HL-60/S4 (cell line): Measurements from ENCODE around the gene MRPL14.

Experiments used
- in situ Hi-C: fragments of 300-500 bp; cut with MboI; formaldehyde crosslinking; loops from 2 replicates; pipeline ENCODE4 v1.14.3; 2022; ENCODE audit warnings: low sequenced_read_pairs

MRPL14 gene

DNA sequence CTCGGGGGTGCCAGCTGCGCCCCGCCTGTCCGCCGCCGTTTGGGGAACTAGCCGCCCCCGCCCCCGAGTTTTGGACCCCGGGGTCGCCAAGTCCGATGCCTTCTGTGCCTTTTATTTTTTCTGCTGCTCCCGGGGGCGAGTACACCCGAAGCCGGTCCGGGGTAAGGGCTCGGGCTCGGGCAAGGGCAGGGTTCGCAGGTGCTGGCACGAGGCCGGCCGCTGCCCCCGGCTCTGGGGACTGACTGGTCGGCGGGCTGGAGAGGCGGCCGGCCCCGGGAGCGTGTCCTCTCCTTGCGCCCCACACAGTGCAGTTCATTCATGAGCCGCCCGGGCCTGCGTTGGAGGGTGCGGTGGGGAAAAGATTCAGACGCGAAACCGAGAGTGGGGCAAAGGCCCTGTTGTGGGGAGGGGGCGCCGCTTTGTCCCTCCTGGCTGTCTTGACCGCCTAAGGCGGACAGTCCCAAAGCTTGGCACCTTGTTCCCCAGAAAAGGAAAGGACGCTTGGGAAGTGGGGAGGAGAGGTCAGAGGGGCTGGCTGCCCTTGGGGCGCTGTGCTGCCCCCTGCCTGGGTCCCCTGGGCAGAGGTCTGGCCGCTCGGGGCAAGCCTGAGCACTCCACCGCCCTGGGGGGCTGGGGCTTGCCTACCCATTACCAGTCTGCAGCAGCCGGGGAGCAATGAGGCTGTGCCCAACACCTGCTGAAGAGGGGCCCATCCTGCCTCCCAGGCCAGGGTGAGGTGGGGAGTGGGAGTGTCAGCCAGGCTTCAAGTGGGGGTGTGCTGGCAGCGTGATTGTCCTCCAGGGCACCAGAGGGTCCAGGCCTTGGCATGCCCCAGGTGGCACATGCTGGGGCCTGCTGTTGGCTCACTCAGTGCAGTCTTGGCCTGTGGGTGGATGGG lies 1.0 kb upstream of the MRPL14 start:
- in situ Hi-C loops = no loop called here

DNA sequence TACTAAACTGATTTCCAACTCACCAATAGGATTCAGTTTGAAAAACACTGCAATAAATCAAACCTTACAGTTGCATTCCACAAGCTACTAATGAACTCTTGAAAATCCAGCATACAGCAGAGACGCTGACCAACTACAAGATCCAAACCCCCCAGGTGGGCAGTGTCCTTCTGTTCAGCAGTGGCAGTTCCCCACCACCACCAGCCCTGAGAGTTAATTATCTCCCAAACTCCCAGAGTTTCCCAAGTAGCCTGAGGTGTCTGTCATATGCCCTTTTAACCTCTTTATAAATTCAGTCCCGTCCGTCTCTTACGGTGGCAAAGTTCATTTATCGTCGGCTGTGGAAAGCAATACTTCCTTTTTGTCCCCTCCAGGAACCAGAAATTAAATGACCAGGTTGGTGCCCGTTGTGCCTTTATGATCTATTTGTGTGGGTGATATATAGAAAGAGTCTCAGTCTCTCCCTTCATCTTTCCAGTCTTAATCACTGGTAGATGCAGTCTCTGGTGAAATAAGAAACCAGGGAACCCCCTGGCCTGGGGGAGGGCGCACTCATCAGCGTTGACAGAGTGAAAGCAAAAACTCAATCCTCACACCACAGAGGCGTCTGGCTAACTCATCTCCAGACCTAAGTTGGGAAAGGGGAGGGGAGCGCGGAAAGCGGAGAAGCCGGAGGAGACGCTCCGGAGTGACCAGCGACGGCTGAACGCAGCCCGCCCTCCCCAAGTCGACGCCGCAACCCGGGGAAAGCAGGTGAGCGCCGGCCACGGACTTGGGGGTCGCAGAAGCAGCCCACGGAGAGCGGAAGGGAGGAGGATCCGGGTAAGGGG lies 717 bp downstream of the MRPL14 start:
- in situ Hi-C loops = no loop called here

DNA sequence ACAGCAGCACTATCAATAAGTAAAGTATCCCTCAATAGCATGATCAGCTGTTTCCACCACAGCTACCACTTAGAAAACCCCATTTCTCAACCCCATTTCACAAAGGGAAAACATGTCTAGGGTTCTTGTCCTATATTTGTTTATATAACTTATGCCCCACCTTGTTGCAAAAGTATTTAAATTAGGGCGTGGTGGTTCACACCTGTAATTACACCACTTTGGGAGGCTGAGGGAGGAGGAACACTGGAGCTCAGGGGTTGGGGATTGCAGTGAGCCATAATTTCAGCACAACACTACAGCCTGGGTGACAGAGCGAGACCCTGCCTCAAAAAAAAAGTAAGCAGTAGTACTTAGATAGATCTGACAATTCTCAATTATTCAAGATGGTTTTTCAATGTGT lies 3.7 kb downstream of the MRPL14 start:
- in situ Hi-C loops = no loop called here

DNA sequence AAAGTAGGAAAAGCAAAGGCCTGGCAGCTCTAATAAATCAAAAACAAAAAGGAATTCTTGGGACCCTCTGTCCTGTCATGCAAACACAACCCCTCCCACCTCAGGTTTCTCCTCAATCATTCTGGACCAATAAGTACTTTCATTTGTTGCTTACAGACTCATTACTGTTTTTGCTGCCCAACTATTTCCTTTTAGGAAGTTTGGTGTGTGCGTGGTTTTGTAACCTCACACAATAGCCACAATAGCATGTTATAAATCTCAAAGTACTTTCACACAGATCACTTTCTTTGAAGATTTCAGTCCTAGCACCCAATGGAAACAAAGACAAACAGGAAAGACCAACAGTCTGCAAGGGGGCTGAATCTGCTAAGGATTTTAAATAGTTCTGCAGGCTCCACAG lies 4.5 kb downstream of the MRPL14 start:
- in situ Hi-C loops = no loop called here

DNA sequence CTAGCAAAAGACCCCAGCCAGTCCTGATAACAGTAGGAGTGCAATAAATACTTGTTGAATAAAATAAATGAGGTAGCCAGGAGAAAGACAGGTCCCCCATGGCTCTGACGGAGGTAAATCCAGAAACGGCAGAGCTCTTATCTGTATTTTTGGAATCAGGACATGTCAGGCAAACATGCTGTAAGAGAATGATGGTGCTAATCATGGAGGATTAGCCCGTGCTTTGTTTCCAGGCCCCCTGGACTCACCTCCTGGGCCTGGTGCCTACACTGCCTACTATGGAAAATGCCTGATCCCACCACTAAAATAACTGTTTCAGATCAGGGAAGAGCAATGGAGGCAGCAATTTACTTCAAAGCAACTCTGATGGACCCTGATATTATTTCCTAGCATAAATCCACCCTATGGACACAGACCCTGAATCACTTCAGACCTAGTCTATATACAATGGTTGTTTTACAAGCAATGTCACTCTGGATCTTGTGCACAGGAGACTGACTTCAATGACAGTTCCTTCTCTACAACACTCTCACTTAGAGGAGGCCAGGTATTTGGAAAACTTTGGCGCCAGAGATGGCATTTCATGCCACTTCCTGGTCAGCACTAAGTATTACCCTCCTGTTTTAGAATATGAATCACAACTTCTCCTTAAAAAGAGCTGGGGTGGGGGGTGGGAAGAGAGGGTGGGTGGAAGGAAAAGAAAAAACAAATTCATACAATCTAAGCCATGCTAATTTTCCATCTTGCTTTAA lies 6.4 kb downstream of the MRPL14 start:
- in situ Hi-C loops = no loop called here

DNA sequence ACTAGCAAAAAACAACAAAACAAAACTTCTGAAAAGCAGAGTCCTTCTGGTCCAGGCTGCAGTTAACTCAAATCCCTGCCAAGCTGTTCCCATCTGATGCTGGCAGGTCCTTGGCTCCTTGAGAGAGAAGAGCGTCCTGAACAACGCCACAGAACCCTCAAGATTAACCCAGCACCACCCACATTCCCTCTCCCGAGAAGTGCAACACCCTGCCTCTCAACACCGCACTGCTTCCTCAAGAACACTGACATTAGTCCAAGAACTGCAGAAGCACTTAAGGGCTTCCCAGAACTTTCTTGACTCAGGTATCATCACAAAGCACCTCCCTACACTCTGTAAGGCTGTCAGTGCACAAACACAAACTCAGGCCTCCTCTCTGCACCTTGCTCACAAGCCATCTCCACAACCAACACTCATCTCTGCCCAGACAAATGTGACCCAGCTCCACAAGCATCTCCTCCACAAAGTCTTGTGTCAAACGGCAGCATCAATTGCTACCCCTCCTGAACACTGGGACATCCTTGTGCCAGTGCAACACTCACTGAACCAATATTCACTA lies 7.5 kb downstream of the MRPL14 start:
- in situ Hi-C loops = no loop called here

DNA sequence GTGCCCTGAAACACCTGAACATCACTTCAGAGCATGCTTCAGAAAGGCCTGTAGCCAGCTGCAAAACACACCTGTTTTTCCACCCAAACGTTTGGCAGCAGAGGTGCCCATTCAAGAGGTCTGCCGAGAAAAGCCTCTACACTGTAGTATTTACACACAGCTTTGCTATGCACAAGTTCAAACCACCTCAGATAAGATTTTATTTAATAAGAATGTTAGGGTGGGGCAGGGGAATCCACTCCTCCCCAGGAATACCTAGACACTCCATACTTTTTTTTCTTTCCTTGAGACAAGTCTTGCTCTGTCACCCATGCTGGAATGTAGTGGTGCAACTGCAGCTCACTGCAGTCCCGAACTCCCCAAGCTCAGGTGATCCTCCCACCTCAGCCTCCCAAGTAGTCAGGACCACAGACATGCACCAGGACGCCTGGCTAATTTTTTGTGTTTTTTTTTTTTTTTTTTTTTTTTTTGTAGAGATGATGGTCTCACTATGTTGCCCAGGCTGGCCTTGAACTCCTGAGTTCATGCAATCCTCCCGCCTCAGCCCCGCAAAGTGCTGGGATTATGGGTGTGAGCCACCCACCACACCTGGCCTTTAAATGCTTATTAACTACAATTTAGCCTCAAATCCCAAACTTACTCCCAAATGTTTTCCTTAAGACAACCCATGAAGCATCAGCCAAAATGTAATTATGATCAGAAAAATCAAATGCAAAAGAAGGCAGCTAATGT lies 9.7 kb downstream of the MRPL14 start:
- in situ Hi-C loops = no loop called here

DNA sequence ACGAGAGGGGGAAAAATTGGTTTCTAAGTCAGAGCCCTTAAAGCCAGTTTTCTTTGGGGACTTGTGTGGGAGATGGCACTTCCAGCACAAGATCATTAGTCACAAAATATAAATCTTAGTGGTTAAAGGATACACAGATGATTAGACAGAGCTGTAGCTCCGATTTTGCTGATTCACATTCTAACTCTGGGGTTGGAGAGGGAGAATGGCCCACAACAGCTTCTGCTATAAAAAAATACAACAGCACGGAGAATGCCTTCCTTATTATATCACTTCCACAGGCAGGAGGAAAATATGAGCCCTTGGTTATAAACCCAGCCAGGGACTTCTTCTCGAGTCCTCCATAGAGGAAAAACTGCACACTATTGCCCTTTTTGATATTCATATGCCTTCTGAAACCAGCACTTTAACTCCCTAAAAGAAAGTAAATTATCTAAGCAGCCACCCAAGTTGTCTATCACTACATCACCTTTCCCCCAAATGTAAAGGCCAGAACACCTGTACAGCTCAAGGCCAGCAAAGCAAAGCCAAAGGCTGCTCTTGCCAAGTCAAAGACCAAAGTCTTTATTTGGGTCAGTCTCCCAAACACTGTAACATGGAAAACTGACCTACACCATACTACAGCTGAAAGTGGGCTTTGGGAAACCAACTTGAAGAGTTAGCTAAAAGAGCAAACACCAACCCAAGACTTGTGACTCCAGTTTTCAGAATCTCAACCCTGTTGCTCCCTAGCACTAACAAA lies 10.4 kb downstream of the MRPL14 start:
- in situ Hi-C loops = no loop called here

DNA sequence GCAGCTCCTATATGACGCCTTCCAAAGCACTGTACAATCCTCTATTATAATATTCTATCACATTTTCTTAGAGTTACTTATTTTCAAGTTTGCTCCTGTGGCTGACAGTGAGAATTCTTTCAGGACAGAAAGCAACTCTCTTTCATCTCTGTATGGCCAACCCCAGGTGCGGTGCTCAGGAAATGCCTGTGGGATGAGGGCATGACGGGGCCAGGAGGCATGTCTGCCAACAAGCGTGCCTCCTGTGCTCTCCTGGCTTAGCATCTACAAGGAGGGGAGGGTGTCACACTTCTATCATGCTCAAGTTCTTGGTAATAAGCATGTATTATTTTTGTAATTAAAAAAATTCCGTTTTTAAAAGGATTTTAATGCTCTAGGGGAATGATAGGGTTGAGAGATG lies 11.4 kb downstream of the MRPL14 start:
- in situ Hi-C loops = no loop called here

DNA sequence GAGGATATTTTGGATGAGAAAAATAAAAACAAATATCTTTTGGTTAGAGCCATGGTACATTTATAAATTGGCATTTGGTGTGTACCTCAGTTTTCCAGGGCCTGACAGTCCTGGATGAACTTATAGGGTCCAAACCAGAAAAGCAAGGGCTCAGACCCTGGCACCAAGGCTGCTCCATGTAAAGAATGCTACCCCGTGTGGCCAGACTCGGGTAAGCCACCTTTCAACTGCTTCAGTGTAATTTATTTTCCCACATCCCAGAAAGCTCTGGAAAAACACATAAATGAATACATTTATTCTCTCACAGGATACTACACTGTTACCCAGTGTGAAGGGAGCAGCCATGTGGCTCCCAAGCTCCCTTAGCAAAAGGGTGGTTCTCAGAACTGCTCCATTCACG lies 13.8 kb downstream of the MRPL14 start:
- in situ Hi-C loops = no loop called here

DNA sequence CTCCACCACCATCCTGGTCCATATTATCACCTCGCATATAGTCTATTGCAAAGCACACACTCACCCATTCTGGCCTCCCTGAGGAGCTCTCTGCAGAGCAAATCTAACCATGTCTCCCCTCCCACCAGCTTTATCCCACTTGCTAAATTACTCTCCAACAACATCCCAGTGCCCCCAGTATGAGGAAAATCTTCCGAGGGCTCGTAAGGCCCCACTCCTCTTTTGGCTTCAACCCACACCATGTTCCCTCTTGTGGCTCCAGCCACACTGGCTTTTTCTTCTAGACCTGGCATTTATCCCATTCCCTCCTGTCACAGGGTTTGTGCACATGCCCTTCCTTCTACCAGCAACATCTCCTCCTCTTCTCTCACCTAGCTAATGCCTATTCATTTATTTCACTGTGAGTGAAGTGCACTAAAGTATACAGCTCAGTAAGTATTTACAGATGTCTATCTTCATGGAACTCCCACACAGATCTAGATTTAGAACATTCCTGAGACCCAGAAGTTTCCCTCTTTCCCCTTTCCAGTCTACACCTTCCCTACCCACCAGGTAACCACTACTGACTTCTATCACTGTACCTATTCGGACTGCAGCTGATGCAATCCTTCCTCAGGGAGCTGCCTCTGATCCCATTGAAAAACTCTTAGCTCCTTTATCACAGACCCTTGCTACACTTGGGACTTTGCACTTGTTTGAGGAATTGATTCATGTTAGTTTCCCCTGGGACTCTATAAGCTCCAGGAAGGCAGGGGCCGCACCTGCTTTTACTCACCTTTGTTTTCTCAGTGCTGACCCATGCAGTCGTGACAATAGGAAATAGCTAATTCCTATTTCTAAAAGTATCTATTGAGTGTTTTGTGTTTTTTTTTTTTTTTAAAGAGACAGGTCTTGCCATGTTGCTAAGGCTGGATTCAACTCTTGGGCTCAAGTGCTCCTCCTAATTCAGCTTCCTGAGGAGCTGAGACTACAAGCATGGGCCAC lies 15.5 kb downstream of the MRPL14 start:
- in situ Hi-C loops = no loop called here

DNA sequence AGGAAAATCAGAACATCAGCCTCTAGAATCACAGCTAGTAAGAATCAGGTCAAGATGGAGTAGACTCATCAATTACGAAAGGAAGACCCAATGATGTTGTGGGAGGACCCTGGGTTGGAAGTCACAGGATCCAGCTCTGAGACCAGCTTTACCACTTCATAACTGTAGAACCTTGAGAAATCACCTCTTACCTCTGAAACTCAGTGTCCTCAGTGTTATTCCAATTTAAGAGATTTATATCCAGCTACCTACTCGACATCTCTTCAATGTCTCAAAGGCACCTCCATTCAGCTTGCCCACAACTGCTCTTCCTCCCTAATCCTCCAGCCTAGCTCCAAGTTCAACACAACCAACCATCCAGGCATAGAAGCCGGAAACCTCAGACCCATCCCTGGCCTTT lies 16.3 kb downstream of the MRPL14 start:
- in situ Hi-C loops = no loop called here

DNA sequence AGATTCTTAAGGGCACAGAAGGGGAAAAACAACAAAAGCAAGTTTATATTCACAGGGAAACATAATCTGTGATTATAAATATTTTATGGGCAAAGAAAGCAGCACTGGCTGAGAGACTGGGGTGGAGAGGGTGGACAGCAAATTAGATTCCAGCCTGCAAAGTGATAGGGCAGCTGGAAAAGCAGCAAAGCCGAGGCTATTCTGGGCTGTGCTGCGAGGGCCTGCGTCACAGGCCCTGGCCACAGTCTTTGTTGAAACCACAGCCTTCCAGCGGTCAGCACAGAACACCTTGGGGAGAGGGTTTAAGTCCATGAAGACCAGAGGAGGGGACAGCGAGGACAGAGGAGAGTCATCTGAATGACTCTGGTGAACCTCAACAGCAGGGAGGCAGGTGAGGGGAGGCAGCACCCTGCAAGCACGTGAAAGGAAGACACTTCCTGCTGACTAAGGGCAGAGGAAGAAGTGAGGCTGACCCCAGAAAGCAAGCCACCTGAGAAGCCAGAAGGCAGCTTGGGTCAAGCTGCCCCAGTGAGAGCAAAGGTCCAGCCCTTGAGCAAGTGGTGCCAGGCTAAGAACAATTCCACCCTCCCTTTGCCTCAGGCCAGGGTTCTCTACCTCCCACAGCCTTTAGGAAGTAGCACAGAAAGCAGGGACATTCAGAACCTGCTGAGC lies 17.1 kb downstream of the MRPL14 start:
- in situ Hi-C loops = no loop called here

DNA sequence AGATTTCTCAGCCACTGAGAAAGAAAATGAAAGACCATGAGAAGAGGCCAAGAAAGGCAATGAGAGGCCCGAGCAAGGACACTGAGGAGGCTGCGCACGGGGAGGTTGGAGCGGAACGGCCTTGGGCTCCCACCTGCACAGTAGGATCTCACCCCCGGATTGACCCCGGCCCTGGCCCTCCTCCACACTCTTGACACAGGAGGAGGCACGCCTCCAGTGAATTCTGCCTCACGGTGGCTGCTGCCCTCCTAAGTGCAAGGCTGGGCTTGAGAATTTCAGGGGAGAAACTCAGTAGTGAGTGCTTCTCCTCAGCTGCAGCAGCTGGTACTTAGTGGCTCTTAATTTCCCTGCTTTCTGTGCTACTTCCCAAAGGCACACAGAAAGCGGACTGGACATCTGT lies 18.0 kb downstream of the MRPL14 start:
- in situ Hi-C loops = loop anchor here (10.0 kb wide), 1 partner anchor 226 kb away; no protein-coding TSS in a partner anchor

DNA sequence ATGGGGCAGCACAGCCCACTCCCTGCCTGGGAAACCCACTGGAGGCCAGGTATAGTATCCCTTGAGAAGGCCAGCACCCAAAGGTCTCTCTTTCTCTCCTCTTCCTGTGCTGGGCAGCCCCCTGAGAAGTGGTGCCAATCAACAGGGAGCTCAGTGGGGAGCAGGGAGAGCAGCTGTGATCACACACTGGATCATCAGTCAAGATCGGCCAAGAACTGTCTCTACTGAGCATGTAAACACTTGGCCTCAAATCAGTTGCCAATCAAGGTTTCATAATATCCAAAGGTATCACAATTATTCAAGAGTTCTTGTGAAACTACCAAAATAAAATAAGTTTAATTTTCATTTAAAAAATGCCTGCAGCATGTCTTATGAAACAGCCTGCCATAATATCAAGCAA lies 18.8 kb downstream of the MRPL14 start:
- in situ Hi-C loops = loop anchor here (10.0 kb wide), 1 partner anchor 226 kb away; no protein-coding TSS in a partner anchor

DNA sequence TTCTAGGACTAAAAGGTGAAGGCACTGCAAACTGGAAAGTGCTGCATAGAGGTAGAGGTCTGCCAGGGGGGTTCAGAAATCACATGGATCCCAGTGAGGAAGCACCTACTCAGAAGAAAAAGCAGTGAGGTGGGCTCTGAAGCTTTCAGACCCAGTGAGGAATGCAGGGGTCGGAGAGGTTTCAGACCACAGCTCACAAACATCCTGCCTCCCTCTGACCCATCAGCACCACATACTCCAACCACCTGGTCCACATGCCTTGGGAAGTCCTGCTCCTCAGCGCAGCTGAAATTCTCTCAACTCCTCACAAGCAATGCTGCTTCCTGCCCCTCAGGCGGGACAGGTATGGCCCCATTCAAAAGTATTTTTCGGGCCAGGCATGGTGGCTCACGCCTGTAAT lies 20.2 kb downstream of the MRPL14 start:
- in situ Hi-C loops = loop anchor here (10.0 kb wide), 1 partner anchor 228 kb away; no protein-coding TSS in a partner anchor

DNA sequence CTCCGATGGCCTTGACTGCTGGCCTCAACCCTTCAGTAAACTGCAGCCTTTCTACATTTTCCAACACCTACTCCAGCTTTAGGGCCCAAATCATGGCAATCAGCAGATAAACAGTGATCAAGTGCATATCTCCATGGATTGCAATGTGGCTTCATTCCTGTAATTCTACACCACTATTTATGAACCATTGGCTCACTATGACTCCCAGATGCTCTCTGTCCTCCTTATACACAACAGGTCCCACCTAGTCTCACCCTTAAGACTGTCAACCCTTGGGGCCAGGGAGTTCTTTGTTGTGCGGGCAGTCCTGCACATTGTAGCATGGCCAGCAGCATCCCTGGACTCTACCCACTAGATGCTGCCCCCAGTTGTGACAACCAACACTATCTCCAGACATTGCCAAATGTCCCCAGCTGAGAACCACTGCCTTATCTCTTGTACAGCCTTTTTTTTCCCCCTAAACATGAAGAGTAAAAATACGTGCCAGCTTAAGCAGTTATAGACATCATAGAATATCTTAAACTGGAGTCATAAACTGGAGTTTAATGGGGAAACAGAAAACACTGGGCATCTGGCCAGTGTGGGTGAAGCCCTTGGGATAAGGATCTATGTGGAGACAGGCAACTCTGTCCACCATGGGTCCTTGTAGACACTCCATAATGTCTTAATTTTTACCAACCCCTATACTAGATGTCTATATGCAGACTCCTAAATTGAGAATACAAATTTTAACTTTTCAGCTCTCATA lies 21.1 kb downstream of the MRPL14 start:
- in situ Hi-C loops = loop anchor here (10.0 kb wide), 1 partner anchor 229 kb away; no protein-coding TSS in a partner anchor
